Thyroid gland (tissue), 4 donors: ENCODE results near the gene COL9A3. TPM values are rescaled to one million over a fixed set of nuclear protein-coding genes. Genes with fewer than 3 reads are reported as not detected.
A peak's percentile ranks its signal among the peaks of the same experiment; 100 is the strongest.

Source experiments
- DNase-seq, 2 donors: peaks; one replicate each; pipeline ENCODE4 v3.0.0-alpha.2; 2019
- H3K27ac ChIP-seq, 3 donors: fragments of 200-600 bp; sonication (generic); 1 replicate in 2 of 3; 2 replicates in 1 of 3; pipeline ENCODE4 v1.5.1; 2016 to 2019; ENCODE audit warnings: mild to moderate bottlenecking in 1 of 3, moderate library complexity in 1 of 3
- H3K27me3 ChIP-seq: fragments of 200-600 bp; sonication (generic); one replicate; pipeline ENCODE4 v1.5.1; 2019
- H3K36me3 ChIP-seq, 2 donors: fragments of 200-600 bp; sonication (generic); one replicate each; pipeline ENCODE4 v1.5.1; 2016 to 2019
- H3K4me1 ChIP-seq, 2 donors: fragments of 200-600 bp; sonication (generic); one replicate each; pipeline ENCODE4 v1.5.1; 2017 to 2019
- H3K4me3 ChIP-seq, 3 donors: fragments of 200-600 bp; sonication (generic); replicated peaks in 1 of 3; 1 replicate in 2 of 3; 2 replicates in 1 of 3; pipeline ENCODE4 v1.5.1; 2016; ENCODE audit warnings: mild to moderate bottlenecking in 1 of 3
- H3K9me3 ChIP-seq: fragments of 200-600 bp; sonication (generic); one replicate; pipeline ENCODE4 v1.5.1; 2017
- CTCF ChIP-seq, 6 experiments: fragments of 200-600 bp in 3 of 6; fragments of 450-650 bp in 3 of 6; sonication (generic) in 3 of 6; IDR thresholded peaks; one replicate each; pipeline ENCODE4 v1.5.1; 2016 to 2019; ENCODE audit warnings: antibody characterized with exemption in 6 of 6, mild to moderate bottlenecking in 2 of 6, inconsistent platforms in 1 of 6, moderate library complexity in 1 of 6
- POLR2A ChIP-seq, 2 donors: fragments of 450-650 bp; IDR thresholded peaks; one replicate each; pipeline ENCODE4 v1.6.1; 2017; ENCODE audit warnings: antibody characterized with exemption in 2 of 2, mild to moderate bottlenecking in 2 of 2, moderate library complexity in 1 of 2
- WGBS, 2 donors: methylation state at CpG; one replicate each; pipeline ENCODE4 v1.1.5; 2017; 5-methylcytosine and 5-hydroxymethylcytosine counted together
- intact Hi-C: fragments of 100-400 bp; cut with DNase I; formaldehyde crosslinking; loops from one replicate; pipeline ENCODE4 v1.15.1; 2023
- total RNA-seq, 4 donors: library from RNA; depleted of rRNA; stranded (reverse); fragments of >200 nt; gene quantifications; one replicate each; pipeline ENCODE4 v1.2.3, GENCODE V29; 2016

COL9A3 gene
- total RNA-seq, 4 donors from 2014 or later = 5.3 to 113 (median 62.8) TPM

DNA sequence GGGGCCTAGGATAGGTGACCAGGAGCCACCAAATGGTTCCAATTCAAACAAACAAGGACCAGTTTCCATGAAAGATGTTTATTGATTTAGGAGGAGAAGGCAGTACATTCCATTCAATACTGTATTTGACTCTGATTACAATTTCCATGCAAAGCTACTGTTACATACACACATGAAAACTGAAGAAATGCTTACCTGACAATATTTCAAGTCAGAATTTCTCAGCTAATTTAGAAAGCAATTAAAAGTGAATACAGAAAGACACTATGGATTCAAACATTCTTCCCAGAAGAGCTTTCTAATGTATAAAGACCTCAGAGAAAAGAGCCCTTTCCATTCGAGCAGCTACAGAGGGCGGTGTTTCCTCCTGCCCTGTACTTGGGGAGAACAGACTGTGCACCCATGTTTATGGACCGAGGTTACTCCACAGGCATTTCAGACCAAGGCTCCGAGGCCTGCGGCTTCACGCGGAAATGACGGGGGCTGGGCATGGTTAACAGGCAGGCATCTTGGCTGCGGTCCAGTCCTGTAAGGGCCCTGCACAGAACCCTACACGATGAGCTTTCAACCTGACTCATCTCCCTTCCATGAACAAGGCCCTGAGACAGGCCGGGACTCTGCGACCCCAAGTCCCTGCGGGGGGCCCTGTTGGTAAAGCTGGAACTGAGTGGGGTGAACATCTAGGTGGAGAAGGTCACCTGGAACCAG is 70.5 kb downstream of the COL9A3 start:
- DNase-seq = peak; percentile 67 to 68
- peaks cover 0 to 3% of the 10 kb centered on the region in 2 donors for H3K4me1 ChIP-seq
- WGBS, 2 donors = 48% methylated on average over 11 to 13 of the region's 13 CpGs
- intact Hi-C loops = no loop called here
- H3K27me3 ChIP-seq = no peaks in the 10 kb centered on the region
- no peak overlapping the region for H3K27ac ChIP-seq
- H3K36me3 ChIP-seq = peaks cover 46 to 52% of the 10 kb centered on the region in 2 donors
- H3K4me3 ChIP-seq = no peak overlapping the region
- H3K9me3 ChIP-seq = no peaks in the 10 kb centered on the region
- TF ChIP-seq POLR2A (IDR thresholded peaks at IDR 0.05) = no peak
- TF ChIP-seq CTCF (IDR thresholded peaks at IDR 0.05) = no peak

GRCh38 chr20:62887860-62888239 is 71.0 kb downstream of the COL9A3 start:
- peaks cover 0 to 3% of the 10 kb centered on the region in 2 donors for H3K4me1 ChIP-seq
- TF ChIP-seq POLR2A (IDR thresholded peaks at IDR 0.05) (no peak), CTCF (IDR thresholded peaks at IDR 0.05) (no peak)
- H3K4me3 ChIP-seq = no peak overlapping the region
- no peak overlapping the region for H3K27ac ChIP-seq
- no peaks in the 10 kb centered on the region for H3K9me3 ChIP-seq
- H3K36me3 ChIP-seq = peaks cover 52 to 58% of the 10 kb centered on the region in 2 donors
- 89 to 93% methylated on average over 3 to 7 of the region's 7 CpGs for WGBS, 2 donors
- intact Hi-C loops = no loop called here
- H3K27me3 ChIP-seq = no peaks in the 10 kb centered on the region
- no peak for DNase-seq

- TF ChIP-seq CTCF (IDR thresholded peaks at IDR 0.05) (no peak), POLR2A (IDR thresholded peaks at IDR 0.05) (no peak)
- no peak for DNase-seq
- intact Hi-C loops = no loop called here
- Histone ChIP-seq H3K4me1 (peaks cover 0 to 3% of the 10 kb centered on the region in 2 donors), H3K27me3 (no peaks in the 10 kb centered on the region), H3K9me3 (no peaks in the 10 kb centered on the region), H3K4me3 (no peak overlapping the region), H3K36me3 (peaks cover 57 to 63% of the 10 kb centered on the region in 2 donors), H3K27ac (no peak overlapping the region)
- WGBS, 2 donors = 95 to 96% methylated on average over 13 to 16 of the region's 16 CpGs
Observed at GRCh38 chr20:62888406-62888805, 71.6 kb downstream of the COL9A3 start.

GRCh38 chr20:62888910-62889309 is 72.1 kb downstream of the COL9A3 start:
- TF ChIP-seq CTCF (IDR thresholded peaks at IDR 0.05) (no peak), POLR2A (IDR thresholded peaks at IDR 0.05) (no peak)
- Histone ChIP-seq H3K27ac (no peak overlapping the region), H3K27me3 (no peaks in the 10 kb centered on the region), H3K36me3 (peaks cover 62 to 68% of the 10 kb centered on the region in 2 donors), H3K4me1 (peaks cover 0 to 3% of the 10 kb centered on the region in 2 donors), H3K4me3 (no peak overlapping the region), H3K9me3 (no peaks in the 10 kb centered on the region)
- DNase-seq = no peak
- WGBS, 2 donors = 93 to 95% methylated on average over 15 of the region's 17 CpGs
- intact Hi-C loops = no loop called here

GRCh38 chr20:62889411-62889810 is 72.6 kb downstream of the COL9A3 start:
- Histone ChIP-seq H3K36me3 (peaks cover 67 to 73% of the 10 kb centered on the region in 2 donors), H3K27me3 (no peaks in the 10 kb centered on the region), H3K27ac (no peak overlapping the region), H3K4me1 (peaks cover 0 to 3% of the 10 kb centered on the region in 2 donors), H3K9me3 (no peaks in the 10 kb centered on the region), H3K4me3 (no peak overlapping the region)
- no peak for DNase-seq
- WGBS, 2 donors = 96 to 98% methylated on average over 8 of the region's 8 CpGs
- intact Hi-C loops = no loop called here
- TF ChIP-seq POLR2A (IDR thresholded peaks at IDR 0.05) = no peak
- no peak for TF ChIP-seq CTCF (IDR thresholded peaks at IDR 0.05)
